IPS DF 4.7 (cell line): ENCODE results near the gene ARRDC2.
"Not testable (repeated sequence)": the region's sequence is repeated elsewhere in the genome, so short reads cannot be mapped to it uniquely, and the experiment has no call there.

ENCODE experiments used
- DNase-seq: peaks from one replicate; pipeline ENCODE4 v3.0.0-alpha.2; 2013; ENCODE audit warnings: low spot score; ENCODE audit errors: extremely low read depth

ARRDC2 gene

GRCh38 chr19:17989425-17990094 lies 18.4 kb upstream of the ARRDC2 start:
- DNase-seq, result no peak

GRCh38 chr19:17993076-17993813 lies 14.7 kb upstream of the ARRDC2 start:
- no peak for DNase-seq

- no peak for DNase-seq
These were observed 11.1 kb upstream of the ARRDC2 start for GRCh38 chr19:17996826-17997316.

GRCh38 chr19:17997969-17998826 lies 9.8 kb upstream of the ARRDC2 start:
- no peak for DNase-seq

DNA sequence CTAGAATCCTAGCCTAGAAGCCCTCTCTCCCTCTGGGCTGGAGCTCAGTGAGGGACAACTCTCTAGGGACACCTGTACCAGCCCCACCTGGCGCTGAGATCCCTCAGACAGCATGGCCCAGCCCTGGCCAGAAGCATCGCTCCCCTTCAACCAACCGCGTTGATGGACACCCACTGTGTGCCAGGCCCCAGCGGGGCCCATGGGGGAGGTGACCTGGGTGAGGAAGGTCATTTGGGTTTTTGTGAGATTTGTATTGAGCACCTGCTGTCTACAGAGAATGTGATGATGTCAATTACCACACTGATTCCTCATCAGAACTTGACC lies 9.2 kb upstream of the ARRDC2 start:
- DNase-seq, result no peak

GRCh38 chr19:17999684-18000479 lies 8.1 kb upstream of the ARRDC2 start:
- no peak for DNase-seq

GRCh38 chr19:18000480-18000914 lies 7.5 kb upstream of the ARRDC2 start:
- no peak for DNase-seq

- no peak for DNase-seq
These were observed 6.8 kb upstream of the ARRDC2 start for GRCh38 chr19:18000915-18001776.

GRCh38 chr19:18001777-18002345 lies 6.1 kb upstream of the ARRDC2 start:
- DNase-seq, result no peak

GRCh38 chr19:18002347-18002850 lies 5.6 kb upstream of the ARRDC2 start:
- no peak for DNase-seq

- not testable (repeated sequence) for DNase-seq
These were observed 2.2 kb upstream of the ARRDC2 start for GRCh38 chr19:18005750-18006149.

GRCh38 chr19:18007044-18007916 lies 690 bp upstream of the ARRDC2 start:
- DNase-seq, result no peak

DNA sequence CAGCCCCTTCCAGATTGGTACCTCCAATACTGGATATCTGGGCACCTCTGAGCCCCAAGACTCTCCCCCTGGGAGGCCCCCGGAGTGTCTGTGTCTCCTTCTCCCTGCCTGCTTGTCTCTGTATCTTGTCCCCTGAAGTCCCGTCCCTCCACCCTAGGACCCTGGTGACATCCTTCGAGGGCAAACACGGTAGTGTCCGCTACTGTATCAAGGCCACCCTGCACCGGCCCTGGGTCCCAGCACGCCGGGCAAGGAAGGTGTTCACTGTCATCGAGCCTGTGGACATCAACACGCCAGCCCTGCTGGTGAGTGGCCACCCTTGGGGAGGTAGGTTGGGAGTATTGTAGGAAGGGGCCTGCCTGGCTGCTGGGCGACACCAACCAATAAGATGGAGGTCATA lies 844 bp downstream of the ARRDC2 start:
- DNase-seq, result no peak

GRCh38 chr19:18009412-18010066 lies 1.6 kb downstream of the ARRDC2 start:
- DNase-seq, result no peak

GRCh38 chr19:18010149-18010548 lies 2.2 kb downstream of the ARRDC2 start:
- no peak for DNase-seq

DNA sequence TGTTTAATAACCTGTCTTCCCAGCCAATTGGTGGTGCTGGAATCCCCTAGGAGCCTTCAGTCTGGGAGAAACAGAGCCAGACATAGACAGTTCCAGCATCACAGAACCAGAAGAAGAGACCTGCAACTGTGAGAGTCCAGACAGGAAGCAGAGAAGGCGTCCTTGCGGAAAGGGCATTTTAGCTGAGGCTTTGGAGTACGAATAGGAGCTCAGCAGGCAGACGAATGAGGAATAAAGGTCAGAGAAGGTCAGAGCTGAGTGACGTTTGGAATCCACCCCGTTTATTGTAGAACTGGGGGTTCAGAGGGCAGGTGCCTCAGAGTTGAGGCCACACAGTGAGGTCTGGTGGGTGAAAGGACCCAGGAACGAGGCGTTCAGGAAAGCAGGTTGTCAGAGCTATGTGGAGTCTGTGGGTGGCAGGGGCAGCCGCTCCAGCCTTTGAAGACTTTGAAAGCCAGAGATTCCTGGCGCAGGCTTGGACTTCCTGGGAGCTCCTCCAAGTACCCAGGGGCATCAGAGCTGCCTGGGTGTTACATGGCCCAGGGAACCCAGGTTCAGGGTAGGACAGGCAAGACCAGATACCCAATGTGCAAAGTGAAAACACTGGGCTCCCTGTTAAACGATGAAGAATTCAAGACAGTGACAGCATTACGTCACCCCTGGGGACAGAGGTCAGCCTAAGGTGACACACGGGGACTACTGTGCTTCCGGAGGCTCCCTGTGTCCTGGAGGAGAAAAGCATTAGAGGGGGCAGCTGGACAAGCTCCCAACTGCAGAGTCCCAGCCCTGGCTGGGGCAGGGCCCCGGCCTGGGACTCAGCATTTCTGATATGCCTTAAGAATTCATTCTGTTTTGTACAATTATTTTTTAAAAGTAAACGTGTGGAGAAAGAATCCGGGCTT lies 5.5 kb downstream of the ARRDC2 start:
- DNase-seq, result no peak

DNA sequence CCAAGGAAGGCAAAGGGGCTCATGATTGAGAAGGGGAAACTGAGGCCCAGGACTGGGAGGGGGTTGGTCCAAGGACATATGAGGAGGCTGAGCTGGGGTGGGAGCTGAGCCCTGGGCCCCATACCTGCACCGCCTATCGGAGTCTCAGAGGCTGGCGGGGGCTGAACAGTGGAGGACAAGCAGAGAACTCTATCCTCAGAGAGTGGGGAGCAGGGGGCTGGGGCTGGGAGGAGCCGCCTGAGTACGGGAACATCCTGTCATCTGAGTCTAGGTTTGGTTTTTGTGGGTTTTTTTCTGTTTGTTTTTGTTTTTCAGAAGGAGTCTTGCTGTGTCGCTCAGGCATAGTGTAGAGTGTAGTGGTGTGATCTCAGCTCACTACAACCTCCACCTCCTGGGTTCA lies 6.2 kb downstream of the ARRDC2 start:
- DNase-seq, result no peak
